HepG2 (cell line): ENCODE data around the gene ENO3. TPM values are rescaled to one million over a fixed set of nuclear protein-coding genes. Genes with fewer than 3 reads are reported as not detected.

Experiments used
- ATAC-seq: fragments of 200-7000 bp; cut with Tn5 transposase; 3 replicates; pipeline ENCODE4 v1.9.1; 2020; ENCODE audit warnings: mild to moderate bottlenecking, moderate library complexity
- BruUV-seq: library from RNA; stranded (reverse); fragments of 400-500 nt; replicated peaks from 2 replicates; lab custom pipeline; 2021; lab: Mats Ljungman, UMichigan
- CTCF ChIA-PET: fragments of 300-600 bp; formaldehyde crosslinking; extraction: SDS; loops from one replicate; lab custom pipeline; 2021; ENCODE audit warnings: low total read pairs, inconsistent platforms, low intra/inter-chr PET ratio; lab: Yijun Ruan, JAX
- POLR2A ChIA-PET: fragments of 350-600 bp; sonication (Branson Sonifier 250); formaldehyde crosslinking; loops from one replicate; lab custom pipeline; 2020; ENCODE audit warnings: antibody characterized with exemption, inconsistent platforms; lab: Yijun Ruan, JAX
- DNase-seq: peaks from one replicate; pipeline ENCODE4 v3.0.0-alpha.2; 2015; ENCODE audit warnings: low spot score
- FAIRE-seq: peaks from 3 replicates; lab custom pipeline; 2011; peaks lifted over from hg19 to GRCh38; lab: Jason Lieb, UNC
- H2AFZ ChIP-seq: one replicate; pipeline ENCODE4 v1.6.1; 2011; ENCODE audit warnings: low read length, inconsistent platforms
- H3K27ac ChIP-seq: fragments of 300-600 bp; 3 replicates; pipeline ENCODE4 v1.8.0; 2011; ENCODE audit warnings: mixed run types, mild to moderate bottlenecking, mixed read lengths, low read length, inconsistent platforms; ENCODE audit not compliant: insufficient read depth; ENCODE audit errors: extremely low read length
- H3K27me3 ChIP-seq, 2 experiments: fragments of 200-600 bp in 1 of 2; 2 replicates in 1 of 2; 3 replicates in 1 of 2; pipeline versions ENCODE4 v1.6.0 to v1.8.0; 2011; ENCODE audit warnings: low read length in 2 of 2, mild to moderate bottlenecking in 2 of 2, moderate library complexity in 2 of 2, inconsistent platforms in 1 of 2; ENCODE audit not compliant: insufficient read depth in 2 of 2, control insufficient read depth in 1 of 2
- H3K36me3 ChIP-seq, 2 experiments: fragments of 200-600 bp in 1 of 2; replicated peaks in 1 of 2; 2 replicates in 1 of 2; 3 replicates in 1 of 2; pipeline versions ENCODE4 v1.5.1 to v1.8.0; 2011; ENCODE audit warnings: low read length in 2 of 2, inconsistent platforms in 1 of 2; ENCODE audit not compliant: insufficient read depth in 2 of 2, control insufficient read depth in 1 of 2
- H3K4me1 ChIP-seq: 2 replicates; pipeline ENCODE4 v1.5.1; 2012; ENCODE audit warnings: low read length, inconsistent platforms; ENCODE audit not compliant: insufficient read depth
- H3K4me2 ChIP-seq: 2 replicates; pipeline ENCODE4 v1.6.0; 2011; ENCODE audit warnings: low read depth, low read length, inconsistent platforms
- H3K4me3 ChIP-seq, 3 experiments: fragments of 200-600 bp in 1 of 3; sonication (generic), shearing (Covaris generic) in 1 of 3; replicated peaks in 1 of 3; 2 replicates each; pipeline ENCODE4 v1.5.1; 2011 to 2016; ENCODE audit warnings: low read length in 3 of 3, inconsistent platforms in 2 of 3, low read depth in 2 of 3, mild to moderate bottlenecking in 2 of 3, control low read depth in 1 of 3, mixed read lengths in 1 of 3; ENCODE audit not compliant: insufficient read depth in 1 of 3
- H3K79me2 ChIP-seq: one replicate; pipeline ENCODE4 v1.6.1; 2011; ENCODE audit warnings: low read length, inconsistent platforms; ENCODE audit not compliant: insufficient read depth
- H3K9ac ChIP-seq: 2 replicates; pipeline ENCODE4 v1.6.0; 2011; ENCODE audit warnings: mild to moderate bottlenecking, low read depth, low read length, inconsistent platforms; ENCODE audit not compliant: insufficient read depth
- H3K9me3 ChIP-seq: 2 replicates; pipeline ENCODE4 v1.5.1; 2012; ENCODE audit warnings: mild to moderate bottlenecking, low read length
- H4K20me1 ChIP-seq: 2 replicates; pipeline ENCODE4 v1.6.0; 2011; ENCODE audit warnings: inconsistent platforms, mild to moderate bottlenecking, low read length, moderate library complexity; ENCODE audit not compliant: insufficient read depth
- BORCS8-MEF2B ChIP-seq: sonication (generic); formaldehyde crosslinking; IDR thresholded peaks from 2 replicates; pipeline ENCODE4 v1.8.0; 2022; ENCODE audit warnings: mild to moderate bottlenecking, missing genetic modification reagents
- CEBPB ChIP-seq: IDR thresholded peaks from 2 replicates; pipeline ENCODE4 v1.6.1; 2011; ENCODE audit warnings: low read depth, low read length, improper control_type of control experiment, borderline replicate concordance
- CREBL2 ChIP-seq: sonication (generic); formaldehyde crosslinking; IDR thresholded peaks from 2 replicates; pipeline ENCODE4 v1.8.1; 2023; ENCODE audit warnings: missing genetic modification reagents, mild to moderate bottlenecking, borderline replicate concordance
- ETV6 ChIP-seq: sonication (generic); formaldehyde crosslinking; conservative IDR thresholded peaks from 2 replicates; pipeline ENCODE4 v1.4.0; 2020; ENCODE audit warnings: missing genetic modification reagents
- MIXL1 ChIP-seq: IDR thresholded peaks from 2 replicates; pipeline ENCODE4 v1.6.1; 2016
- NFE2L1 ChIP-seq: sonication (generic); formaldehyde crosslinking; IDR thresholded peaks from 2 replicates; pipeline ENCODE4 v1.4.0; 2020; ENCODE audit warnings: missing genetic modification reagents, mild to moderate bottlenecking, borderline replicate concordance
- POLR2G ChIP-seq: fragments of 200-400 bp; formaldehyde crosslinking; IDR thresholded peaks from 2 replicates; pipeline ENCODE4 v1.6.1; 2018; ENCODE audit warnings: mild to moderate bottlenecking, low read depth, low read length, moderate library complexity
- RXRB ChIP-seq: IDR thresholded peaks from 2 replicates; pipeline ENCODE4 v1.6.1; 2016; ENCODE audit warnings: borderline replicate concordance, missing genetic modification reagents, missing compliant biosample characterization
- SALL2 ChIP-seq: sonication (generic); formaldehyde crosslinking; IDR thresholded peaks from 2 replicates; pipeline ENCODE4 v1.8.1; 2023; ENCODE audit warnings: mild to moderate bottlenecking, missing genetic modification reagents, inconsistent platforms
- TAF15 ChIP-seq: fragments of 200-400 bp; formaldehyde crosslinking; IDR thresholded peaks from one replicate; pipeline ENCODE4 v1.6.1; 2018; ENCODE audit warnings: mild to moderate bottlenecking, low read depth, low read length; ENCODE audit not compliant: poor library complexity, severe bottlenecking
- TEAD3 ChIP-seq: optimal IDR thresholded peaks from 2 replicates; pipeline ENCODE3; 2016; ENCODE audit warnings: borderline replicate concordance
- ZBTB26 ChIP-seq: IDR thresholded peaks from 2 replicates; pipeline ENCODE4 v1.6.1; 2016; ENCODE audit warnings: missing compliant biosample characterization, missing genetic modification reagents, borderline replicate concordance
- ZBTB38 ChIP-seq: sonication (generic); formaldehyde crosslinking; IDR thresholded peaks from 2 replicates; pipeline ENCODE4 v1.5.1; 2020; ENCODE audit warnings: mild to moderate bottlenecking, missing genetic modification reagents
- ZNF33B ChIP-seq: sonication (generic); formaldehyde crosslinking; IDR thresholded peaks from 2 replicates; pipeline ENCODE4 v1.5.1; 2020; ENCODE audit warnings: mild to moderate bottlenecking, missing genetic modification reagents
- ZNF441 ChIP-seq: sonication (generic); formaldehyde crosslinking; IDR thresholded peaks from 2 replicates; pipeline ENCODE4 v1.7.0; 2021; ENCODE audit warnings: missing genetic modification reagents, borderline replicate concordance
- ZNF501 ChIP-seq: sonication (generic); formaldehyde crosslinking; IDR thresholded peaks from 2 replicates; pipeline ENCODE4 v1.5.1; 2020; ENCODE audit warnings: mild to moderate bottlenecking, moderate library complexity, missing genetic modification reagents
- ZNF615 ChIP-seq: sonication (generic); formaldehyde crosslinking; IDR thresholded peaks from 2 replicates; pipeline ENCODE4 v1.5.0; 2020; ENCODE audit warnings: mild to moderate bottlenecking, missing genetic modification reagents, borderline replicate concordance
- WGBS: methylation state at CpG from one replicate; pipeline ENCODE4 v1.1.6; 2017; ENCODE audit warnings: low lambda C conversion rate; 5-methylcytosine and 5-hydroxymethylcytosine counted together
- in situ Hi-C: cut with HindIII; loops from 2 replicates; pipeline ENCODE4 v1.10.0; 2017; ENCODE audit warnings: low pct_unique_long_range_greater_than_20kb; ENCODE audit not compliant: extremely low pct_ligation_motif_present
- intact Hi-C: fragments of 100-400 bp; cut with micrococcal nuclease; formaldehyde crosslinking; loops from one replicate; pipeline ENCODE4 v1.10.0; 2022; ENCODE audit not compliant: unreplicated experiment
- polyA plus RNA-seq, 8 experiments: library from polyadenylated mRNA; depleted of rRNA in 3 of 8; stranded (reverse) in 7 of 8; unstranded in 1 of 8; fragments of >200 nt; fragmentation: Illumina TruSeq in 4 of 8; extraction: Trizol in 4 of 8; gene quantifications; 2 replicates each; pipeline versions ENCODE4 v1.2.1 to v1.2.3, GENCODE V29; 2011 to 2016; ENCODE audit warnings: low read depth in 4 of 8, missing spikeins in 1 of 8, mixed read lengths in 1 of 8; ENCODE audit not compliant: insufficient read depth in 1 of 8
- total RNA-seq, 5 experiments: library from RNA; depleted of rRNA; stranded (reverse); fragments of >200 nt; fragmentation: Illumina TruSeq; extraction: Trizol; gene quantifications; 2 replicates each; pipeline ENCODE4 v1.2.3, GENCODE V29; 2016; ENCODE audit warnings: low read depth in 1 of 5

The ENO3 gene
- total and polyA plus RNA-seq, 2 of the 13 experiments (the other 11 are each of a cell fraction or from before 2014, with no cell fraction given): 59.8 to 69.8 TPM

- TF ChIP-seq CEBPB: peak; percentile 35; the same call in 1 of the 2 replicates
- TF ChIP-seq, all 625 proteins: peak for 2
Measured at GRCh38 chr17:4965311-4965986, 14.5 kb downstream of the ENO3 start (continued).

- in situ Hi-C loops (no loop called here), intact Hi-C loops (loop anchor here (1.0 to 10.0 kb wide), 3 partner anchors 17 to 252 kb away; partner anchors contain the start of gene ARRB2)
- Histone ChIP-seq H3K79me2 (peaks cover 27% of the 10 kb centered on the region), H3K27me3 (no peaks in the 10 kb centered on the region; a peak in 1 of 5 replicates), H3K4me1 (peaks cover 31% of the 10 kb centered on the region), H2AFZ (no peak overlapping the region), H3K9ac (peak overlapping the region; percentile 91), H3K9me3 (no peaks in the 10 kb centered on the region), H3K27ac (peak overlapping the region; percentile 92), H4K20me1 (no peaks in the 10 kb centered on the region), H3K4me2 (peak overlapping the region; percentile 94), H3K36me3 (peaks cover 0 to 13% of the 10 kb centered on the region in 2 experiments; a peak in 2 of 5 replicates), H3K4me3 (peak overlapping the region; percentile 72 to 88 (median 77))
- CTCF ChIA-PET: no interaction called here
- ATAC-seq (peak; percentile 91), DNase-seq (peak; percentile 99), FAIRE-seq (peak; percentile 91)
- TSS peak; percentile 60 for BruUV-seq
- POLR2A ChIA-PET: interaction anchor here (0.9 to 10.5 kb wide), 26 partner anchors 9 to 390 kb away, joined by 3 to 273 read pairs (median 6); partner anchors contain the start of genes ARRB2, CAMTA2, ENO3 and INCA1
- 6% methylated on average over 35 of the region's 42 CpGs for WGBS
- TF ChIP-seq TAF15 (no peak), ZNF441 (CRISPR knock-in tag) (0 out of 2 replicates have a peak, but pooled peaks have one; percentile 10), BORCS8-MEF2B (CRISPR knock-in tag) (peak; percentile 73), MIXL1 (CRISPR knock-in tag) (peak; percentile 35; the same call in 1 of the 2 replicates), ZNF501 (CRISPR knock-in tag) (peak; percentile 53; the same call in 1 of the 2 replicates), TEAD3 (peak; percentile 91), ZBTB26 (CRISPR knock-in tag) (no peak), POLR2G (peak; percentile 8), ZNF33B (CRISPR knock-in tag) (peak; percentile 57; the same call in 1 of the 2 replicates), ZBTB38 (CRISPR knock-in tag) (peak; percentile 57), ZNF615 (CRISPR knock-in tag) (0 out of 2 replicates have a peak, but pooled peaks have one; percentile 56), CREBL2 (CRISPR knock-in tag) (no peak), ETV6 (CRISPR knock-in tag) (0 out of 2 replicates have a peak, but pooled peaks have one; percentile 24), SALL2 (CRISPR knock-in tag) (peak; percentile 42; the same call in 1 of the 2 replicates), RXRB (peak; percentile 31; the same call in 1 of the 2 replicates), NFE2L1 (0 out of 2 replicates have a peak, but pooled peaks have one; percentile 17)
Measured at GRCh38 chr17:4966844-4967538, 16.1 kb downstream of the ENO3 start.
